AG04450 (cell line): ENCODE data around the gene SACS. TPM values are rescaled to one million over a fixed set of nuclear protein-coding genes. Genes with fewer than 3 reads are reported as not detected.
A peak's percentile ranks its signal among the peaks of the same experiment; 100 is the strongest.

Experiments used
- CTCF ChIA-PET: fragments of 300-600, 350-600 bp; formaldehyde crosslinking; extraction: SDS; loops from one replicate; lab custom pipeline; 2022; ENCODE audit warnings: antibody characterized with exemption, inconsistent platforms; lab: Charles Lee
- POLR2A ChIA-PET: fragments of 350-600 bp; formaldehyde crosslinking; extraction: SDS; loops from one replicate; lab custom pipeline; 2021; ENCODE audit warnings: antibody characterized with exemption, inconsistent platforms; lab: Yijun Ruan, JAX
- DNase-seq: peaks from one replicate; pipeline ENCODE4 v3.0.0-alpha.2; 2011; ENCODE audit warnings: low read depth, low spot score
- H3K27ac ChIP-seq: one replicate; pipeline ENCODE4 v1.5.1; 2012; ENCODE audit warnings: low read depth, low read length, control low read depth
- H3K27me3 ChIP-seq: one replicate; pipeline ENCODE4 v1.6.0; 2012; ENCODE audit warnings: low read length; ENCODE audit not compliant: control insufficient read depth, insufficient read depth
- H3K4me3 ChIP-seq: 2 replicates; pipeline ENCODE4 v1.5.1; 2011; ENCODE audit warnings: mild to moderate bottlenecking, low read depth, low read length, control low read depth
- H3K9me3 ChIP-seq: 2 replicates; pipeline ENCODE4 v1.5.1; 2012; ENCODE audit warnings: low read length; ENCODE audit not compliant: control insufficient read depth, insufficient read depth
- polyA plus RNA-seq: library from polyadenylated mRNA; depleted of rRNA; stranded (reverse); fragments of >200 nt; gene quantifications from 2 replicates; pipeline ENCODE4 v1.2.3, GENCODE V29; 2011
- TF ChIP-seq, protein P1 (sequence below): IDR thresholded peaks from 2 replicates; pipeline ENCODE4 v1.5.1; 2011; ENCODE audit warnings: low read depth, low read length, control low read depth, inconsistent platforms

SACS gene
- polyA plus RNA-seq, 1 experiment, result 53.9 TPM

DNA sequence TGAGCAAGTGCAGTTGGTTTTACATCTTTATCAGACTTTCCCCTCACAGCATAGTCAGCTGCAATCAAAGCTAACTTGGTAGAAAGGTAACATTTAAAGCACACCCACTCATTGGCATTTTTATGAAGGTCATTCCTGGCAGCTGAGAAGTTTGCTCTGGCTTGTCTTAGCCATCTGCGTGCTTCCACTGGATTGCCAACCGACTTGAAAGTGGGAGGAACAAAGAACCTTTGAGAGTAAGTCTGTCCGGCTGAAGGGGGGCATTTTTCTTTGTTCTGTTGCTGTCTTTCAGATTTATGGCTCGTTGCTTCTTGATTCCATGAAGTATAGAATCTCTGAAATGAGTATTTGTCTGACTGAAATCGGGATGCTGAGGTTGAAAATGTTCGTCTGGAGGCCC lies 103.1 kb downstream of the SACS start:
- no peaks in the 10 kb centered on the region for H3K9me3 ChIP-seq
- DNase-seq, result no peak
- TF ChIP-seq, protein P1, sequence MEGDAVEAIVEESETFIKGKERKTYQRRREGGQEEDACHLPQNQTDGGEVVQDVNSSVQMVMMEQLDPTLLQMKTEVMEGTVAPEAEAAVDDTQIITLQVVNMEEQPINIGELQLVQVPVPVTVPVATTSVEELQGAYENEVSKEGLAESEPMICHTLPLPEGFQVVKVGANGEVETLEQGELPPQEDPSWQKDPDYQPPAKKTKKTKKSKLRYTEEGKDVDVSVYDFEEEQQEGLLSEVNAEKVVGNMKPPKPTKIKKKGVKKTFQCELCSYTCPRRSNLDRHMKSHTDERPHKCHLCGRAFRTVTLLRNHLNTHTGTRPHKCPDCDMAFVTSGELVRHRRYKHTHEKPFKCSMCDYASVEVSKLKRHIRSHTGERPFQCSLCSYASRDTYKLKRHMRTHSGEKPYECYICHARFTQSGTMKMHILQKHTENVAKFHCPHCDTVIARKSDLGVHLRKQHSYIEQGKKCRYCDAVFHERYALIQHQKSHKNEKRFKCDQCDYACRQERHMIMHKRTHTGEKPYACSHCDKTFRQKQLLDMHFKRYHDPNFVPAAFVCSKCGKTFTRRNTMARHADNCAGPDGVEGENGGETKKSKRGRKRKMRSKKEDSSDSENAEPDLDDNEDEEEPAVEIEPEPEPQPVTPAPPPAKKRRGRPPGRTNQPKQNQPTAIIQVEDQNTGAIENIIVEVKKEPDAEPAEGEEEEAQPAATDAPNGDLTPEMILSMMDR, result no peak
- POLR2A ChIA-PET, result no interaction called here
- CTCF ChIA-PET, result interaction anchor here (1.0 kb wide), 1 partner anchor 10 kb away, joined by 3 read pairs; no protein-coding TSS in a partner anchor
- no peak overlapping the region for H3K27ac ChIP-seq
- no peak overlapping the region for H3K4me3 ChIP-seq
- no peaks in the 10 kb centered on the region for H3K27me3 ChIP-seq

GRCh38 chr13:23325191-23325590 lies 108.3 kb downstream of the SACS start:
- TF ChIP-seq, protein P1, result no peak
- POLR2A ChIA-PET, result interaction anchor here (1.3 kb wide), 1 partner anchor 9 kb away, joined by 3 read pairs; no protein-coding TSS in a partner anchor
- Histone ChIP-seq H3K9me3 (no peaks in the 10 kb centered on the region), H3K27ac (no peak overlapping the region), H3K27me3 (no peaks in the 10 kb centered on the region), H3K4me3 (no peak overlapping the region)
- CTCF ChIA-PET, result interaction anchor here (1.6 kb wide), 1 partner anchor 574 kb away, joined by 5 read pairs; no protein-coding TSS in a partner anchor
- DNase-seq, result no peak

GRCh38 chr13:23323946-23324709 lies 109.4 kb downstream of the SACS start:
- TF ChIP-seq, protein P1, result no peak
- POLR2A ChIA-PET, result interaction anchor here (0.7 to 1.3 kb wide), 2 partner anchors 10 to 574 kb away, joined by 3 read pairs; no protein-coding TSS in a partner anchor
- DNase-seq, result no peak
- peak overlapping the region; percentile 49 for H3K27ac ChIP-seq
- CTCF ChIA-PET, result interaction anchor here (0.8 kb wide), 1 partner anchor 566 kb away, joined by 3 read pairs; no protein-coding TSS in a partner anchor
- no peaks in the 10 kb centered on the region for H3K27me3 ChIP-seq
- no peak overlapping the region for H3K4me3 ChIP-seq
- no peaks in the 10 kb centered on the region for H3K9me3 ChIP-seq

- TF ChIP-seq, protein P1, result no peak
- no peak for DNase-seq
- H3K27ac ChIP-seq, result peak overlapping the region; percentile 72
- POLR2A ChIA-PET, result interaction anchor here (0.6 to 1.2 kb wide), 2 partner anchors 840 to 1245 kb away, joined by 3 read pairs; no protein-coding TSS in a partner anchor
- H3K9me3 ChIP-seq, result no peaks in the 10 kb centered on the region
- CTCF ChIA-PET, result interaction anchor here (0.9 kb wide), 1 partner anchor 906 kb away, joined by 4 read pairs; no protein-coding TSS in a partner anchor
- no peak overlapping the region for H3K4me3 ChIP-seq
- H3K27me3 ChIP-seq, result no peaks in the 10 kb centered on the region
Measured at GRCh38 chr13:23322353-23323336, 110.9 kb downstream of the SACS start.
